ENCODE measurements around the gene MIB1.

The MIB1 gene

DNA sequence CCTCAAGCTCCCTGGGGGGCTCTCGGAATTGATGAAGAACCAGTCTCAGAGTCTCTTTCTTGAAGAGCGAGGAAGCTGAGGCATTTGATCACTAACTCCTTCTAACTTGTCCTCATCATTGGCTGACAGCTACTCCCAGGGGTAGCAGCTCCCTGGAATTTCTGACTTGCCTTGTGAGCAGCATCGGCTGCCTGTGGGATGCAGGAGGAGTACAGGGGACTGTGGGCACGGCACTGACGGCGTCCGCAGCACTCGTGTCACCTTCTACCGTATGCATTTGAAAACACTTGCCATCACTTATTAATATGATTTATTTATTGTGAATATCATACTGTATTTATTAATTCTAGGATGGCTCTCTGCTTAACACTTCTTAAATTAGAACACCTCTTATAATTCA, 175.0 kb downstream of the MIB1 start:
- DNase-seq (ENCODE audit: low read depth in 2 of 2), result no peak
- no peak overlapping the region for H3K4me3 ChIP-seq (replicated peaks in 1 of 2; ENCODE audit: low read depth in 2 of 2, low read length in 2 of 2)
- TF ChIP-seq, protein P1, sequence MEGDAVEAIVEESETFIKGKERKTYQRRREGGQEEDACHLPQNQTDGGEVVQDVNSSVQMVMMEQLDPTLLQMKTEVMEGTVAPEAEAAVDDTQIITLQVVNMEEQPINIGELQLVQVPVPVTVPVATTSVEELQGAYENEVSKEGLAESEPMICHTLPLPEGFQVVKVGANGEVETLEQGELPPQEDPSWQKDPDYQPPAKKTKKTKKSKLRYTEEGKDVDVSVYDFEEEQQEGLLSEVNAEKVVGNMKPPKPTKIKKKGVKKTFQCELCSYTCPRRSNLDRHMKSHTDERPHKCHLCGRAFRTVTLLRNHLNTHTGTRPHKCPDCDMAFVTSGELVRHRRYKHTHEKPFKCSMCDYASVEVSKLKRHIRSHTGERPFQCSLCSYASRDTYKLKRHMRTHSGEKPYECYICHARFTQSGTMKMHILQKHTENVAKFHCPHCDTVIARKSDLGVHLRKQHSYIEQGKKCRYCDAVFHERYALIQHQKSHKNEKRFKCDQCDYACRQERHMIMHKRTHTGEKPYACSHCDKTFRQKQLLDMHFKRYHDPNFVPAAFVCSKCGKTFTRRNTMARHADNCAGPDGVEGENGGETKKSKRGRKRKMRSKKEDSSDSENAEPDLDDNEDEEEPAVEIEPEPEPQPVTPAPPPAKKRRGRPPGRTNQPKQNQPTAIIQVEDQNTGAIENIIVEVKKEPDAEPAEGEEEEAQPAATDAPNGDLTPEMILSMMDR (IDR thresholded peaks at IDR 0.05; ENCODE audit: low read depth, low read length), result no peak

DNA sequence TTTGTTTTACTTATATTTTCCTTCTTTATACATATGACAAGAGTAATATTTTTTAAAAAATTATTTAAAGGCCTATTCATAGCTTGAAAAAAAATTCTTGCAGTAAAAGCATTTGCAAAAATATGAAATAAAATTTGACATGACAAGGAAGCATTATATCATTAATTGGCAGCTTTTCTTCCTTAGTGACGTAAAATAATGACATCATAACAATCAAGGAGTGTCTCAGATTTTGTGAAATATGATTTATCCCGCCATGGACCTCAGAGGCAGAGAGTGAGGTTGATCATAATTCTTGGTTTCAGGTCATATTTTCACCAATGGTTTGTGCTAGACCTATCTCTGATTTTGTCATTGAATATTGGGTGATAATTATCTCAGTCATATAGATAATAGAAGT, 176.0 kb downstream of the MIB1 start:
- TF ChIP-seq, protein P1 (IDR thresholded peaks at IDR 0.05; ENCODE audit: low read depth, low read length), result no peak
- DNase-seq (ENCODE audit: low read depth in 2 of 2), result no peak
- H3K4me3 ChIP-seq (replicated peaks in 1 of 2; ENCODE audit: low read depth in 2 of 2, low read length in 2 of 2), result no peak overlapping the region

DNA sequence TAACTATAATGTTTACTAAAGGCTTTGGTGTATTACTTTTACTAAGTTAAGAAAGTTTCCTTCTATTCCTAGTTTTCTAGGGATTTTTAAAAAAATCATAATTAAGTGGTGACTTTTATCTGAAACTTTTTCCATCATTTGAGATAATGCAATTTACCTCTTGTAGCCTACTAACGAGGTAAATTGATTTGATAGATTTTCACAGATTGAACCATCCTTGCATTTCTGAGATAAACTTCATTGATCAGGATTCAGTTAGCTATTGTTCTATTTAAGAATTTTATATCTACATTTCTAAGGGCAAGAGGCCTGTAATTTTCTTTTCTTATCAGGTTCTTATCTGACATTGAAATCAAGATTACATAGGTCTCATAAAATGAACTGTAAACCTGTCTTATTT, 178.1 kb downstream of the MIB1 start:
- TF ChIP-seq, protein P1 (IDR thresholded peaks at IDR 0.05; ENCODE audit: low read depth, low read length), result no peak
- H3K4me3 ChIP-seq (replicated peaks in 1 of 2; ENCODE audit: low read depth in 2 of 2, low read length in 2 of 2), result no peak overlapping the region
- DNase-seq (ENCODE audit: low read depth in 2 of 2), result no peak

Data from cardiac fibroblast (primary cell).